HG02759 (cell line): ENCODE measurements around the gene HMSD.

Experiments used
- ATAC-seq: cut with Tn5 transposase; IDR thresholded peaks from one replicate; pipeline ENCODE4 v1.9.1; 2021; ENCODE audit warnings: mild to moderate bottlenecking, moderate library complexity; ENCODE audit not compliant: unreplicated experiment

The HMSD gene

GRCh38 chr18:63986885-63987284 is 37.8 kb downstream of the HMSD start:
- ATAC-seq = no peak

- ATAC-seq = no peak
These were observed 38.6 kb downstream of the HMSD start for GRCh38 chr18:63987743-63988142.

GRCh38 chr18:63992751-63993150 is 43.6 kb downstream of the HMSD start:
- ATAC-seq = no peak

- no peak for ATAC-seq
These were observed 45.8 kb downstream of the HMSD start for GRCh38 chr18:63994783-63995399.

- ATAC-seq = no peak
These were observed 47.9 kb downstream of the HMSD start for GRCh38 chr18:63997041-63997440.

GRCh38 chr18:63997606-63998005 is 48.5 kb downstream of the HMSD start:
- no peak for ATAC-seq

GRCh38 chr18:63999871-64000270 is 50.8 kb downstream of the HMSD start:
- no peak for ATAC-seq

GRCh38 chr18:64002581-64002980 is 53.5 kb downstream of the HMSD start:
- no peak for ATAC-seq

GRCh38 chr18:64009305-64009704 is 60.2 kb downstream of the HMSD start:
- ATAC-seq = no peak
